Measurements from ENCODE around the gene STYX. TPM values are rescaled to one million over a fixed set of nuclear protein-coding genes. Genes with fewer than 3 reads are reported as not detected.

STYX gene
- total and polyA plus RNA-seq, 10 of the 15 experiments (the other 5 are each of a cell fraction or from before 2014, with no cell fraction given), result 5.0 to 15.3 (median 9.5) TPM

DNA sequence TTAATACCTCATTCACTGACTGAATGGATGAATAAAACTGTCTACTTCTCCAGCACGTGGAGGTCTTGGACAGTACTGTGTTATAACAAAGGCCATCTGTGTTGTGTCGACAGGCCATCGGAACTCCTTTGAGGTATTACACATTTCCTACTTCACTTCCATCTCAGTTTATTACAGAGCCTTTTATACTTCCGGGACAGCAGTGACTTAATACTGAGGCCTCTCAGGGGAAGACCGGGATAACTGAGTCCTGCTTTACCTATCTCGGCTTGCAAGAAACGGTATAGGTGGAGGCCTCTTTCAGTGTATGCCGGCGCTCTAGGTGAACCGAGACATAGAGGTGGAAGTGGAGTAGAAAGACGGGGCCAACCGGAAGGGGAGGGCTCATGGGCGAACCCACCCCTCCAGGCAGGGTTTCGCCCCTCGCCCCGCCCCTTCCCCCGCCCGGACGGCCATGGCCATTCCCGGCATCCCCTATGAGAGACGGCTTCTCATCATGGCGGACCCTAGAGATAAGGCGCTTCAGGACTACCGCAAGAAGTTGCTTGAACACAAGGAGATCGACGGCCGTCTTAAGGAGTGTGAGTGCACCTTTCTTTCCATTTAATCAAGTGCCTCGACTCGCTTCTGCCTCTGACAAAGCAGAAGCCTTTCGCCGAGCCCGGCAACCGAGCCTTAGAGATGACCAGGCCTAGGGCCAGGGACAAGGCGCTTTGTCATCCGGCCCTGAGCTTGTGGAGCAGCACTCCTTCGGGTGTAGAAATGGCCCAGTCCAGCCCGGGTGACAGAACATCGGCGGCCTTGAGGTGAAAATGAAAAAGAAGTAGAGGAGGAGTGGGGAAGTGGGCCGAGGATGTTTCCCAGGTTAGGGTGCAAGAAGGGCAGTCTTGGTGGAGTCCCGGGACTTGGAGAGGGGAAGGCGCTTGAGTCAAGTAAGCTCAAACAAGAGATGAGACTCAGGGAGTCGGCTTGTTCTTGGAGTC, 23.0 kb upstream of the STYX start, which contains the start of gene PSMC6 (continued):
- TF ChIP-seq BRCA1 (IDR thresholded peaks at IDR 0.05; ENCODE audit: low read depth, low read length) (no peak), SREBF1 (IDR thresholded peaks at IDR 0.05; ENCODE audit: low read length) (no peak), SREBF2 (IDR thresholded peaks at IDR 0.05; ENCODE audit: low read length) (no peak), TARDBP (IDR thresholded peaks at IDR 0.05; ENCODE audit: borderline replicate concordance) (no peak), CHD1 (IDR thresholded peaks at IDR 0.05; ENCODE audit: low read depth, low read length) (0 out of 2 replicates have a peak, but pooled peaks have one; percentile 28), ZBTB4 (CRISPR knock-in tag; IDR thresholded peaks at IDR 0.05) (no peak), ZNF207 (IDR thresholded peaks at IDR 0.05; ENCODE audit: borderline replicate concordance) (0 out of 2 replicates have a peak, but pooled peaks have one; percentile 24), SMARCA5 (IDR thresholded peaks at IDR 0.05) (no peak), TAF1 (IDR thresholded peaks at IDR 0.05; ENCODE audit: borderline replicate concordance, low read depth, low read length) (peak; percentile 93), MAX (IDR thresholded peaks at IDR 0.05; ENCODE audit: low read depth, low read length) (peak; percentile 27; the same call in 1 of the 2 replicates), CBFB (IDR thresholded peaks at IDR 0.05; ENCODE audit: low read depth) (no peak; the same call in 1 of the 2 replicates), JUND (IDR thresholded peaks at IDR 0.05; ENCODE audit: low read depth, low read length) (no peak), SMAD1 (IDR thresholded peaks at IDR 0.05; ENCODE audit: low read depth, partially characterized antibody) (no peak), PAX5 (IDR thresholded peaks at IDR 0.05; ENCODE audit: borderline replicate concordance, low read depth, low read length) (no peak), NFXL1 (IDR thresholded peaks at IDR 0.05; ENCODE audit: borderline replicate concordance) (no peak), RELB (IDR thresholded peaks at IDR 0.05; ENCODE audit: low read depth) (peak; percentile 91), CBX3 (IDR thresholded peaks at IDR 0.05; ENCODE audit: borderline replicate concordance, low read depth) (no peak)
- TF ChIP-seq, protein P1, sequence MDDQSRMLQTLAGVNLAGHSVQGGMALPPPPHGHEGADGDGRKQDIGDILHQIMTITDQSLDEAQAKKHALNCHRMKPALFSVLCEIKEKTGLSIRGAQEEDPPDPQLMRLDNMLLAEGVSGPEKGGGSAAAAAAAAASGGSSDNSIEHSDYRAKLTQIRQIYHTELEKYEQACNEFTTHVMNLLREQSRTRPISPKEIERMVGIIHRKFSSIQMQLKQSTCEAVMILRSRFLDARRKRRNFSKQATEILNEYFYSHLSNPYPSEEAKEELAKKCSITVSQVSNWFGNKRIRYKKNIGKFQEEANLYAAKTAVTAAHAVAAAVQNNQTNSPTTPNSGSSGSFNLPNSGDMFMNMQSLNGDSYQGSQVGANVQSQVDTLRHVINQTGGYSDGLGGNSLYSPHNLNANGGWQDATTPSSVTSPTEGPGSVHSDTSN (IDR thresholded peaks at IDR 0.05; ENCODE audit: insufficient replicate concordance, low read depth, low read length), result no peak
- TF ChIP-seq, protein P2, sequence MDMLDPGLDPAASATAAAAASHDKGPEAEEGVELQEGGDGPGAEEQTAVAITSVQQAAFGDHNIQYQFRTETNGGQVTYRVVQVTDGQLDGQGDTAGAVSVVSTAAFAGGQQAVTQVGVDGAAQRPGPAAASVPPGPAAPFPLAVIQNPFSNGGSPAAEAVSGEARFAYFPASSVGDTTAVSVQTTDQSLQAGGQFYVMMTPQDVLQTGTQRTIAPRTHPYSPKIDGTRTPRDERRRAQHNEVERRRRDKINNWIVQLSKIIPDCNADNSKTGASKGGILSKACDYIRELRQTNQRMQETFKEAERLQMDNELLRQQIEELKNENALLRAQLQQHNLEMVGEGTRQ (IDR thresholded peaks at IDR 0.05; ENCODE audit: borderline replicate concordance, low read depth, low read length), result no peak
- TF ChIP-seq, protein P3, sequence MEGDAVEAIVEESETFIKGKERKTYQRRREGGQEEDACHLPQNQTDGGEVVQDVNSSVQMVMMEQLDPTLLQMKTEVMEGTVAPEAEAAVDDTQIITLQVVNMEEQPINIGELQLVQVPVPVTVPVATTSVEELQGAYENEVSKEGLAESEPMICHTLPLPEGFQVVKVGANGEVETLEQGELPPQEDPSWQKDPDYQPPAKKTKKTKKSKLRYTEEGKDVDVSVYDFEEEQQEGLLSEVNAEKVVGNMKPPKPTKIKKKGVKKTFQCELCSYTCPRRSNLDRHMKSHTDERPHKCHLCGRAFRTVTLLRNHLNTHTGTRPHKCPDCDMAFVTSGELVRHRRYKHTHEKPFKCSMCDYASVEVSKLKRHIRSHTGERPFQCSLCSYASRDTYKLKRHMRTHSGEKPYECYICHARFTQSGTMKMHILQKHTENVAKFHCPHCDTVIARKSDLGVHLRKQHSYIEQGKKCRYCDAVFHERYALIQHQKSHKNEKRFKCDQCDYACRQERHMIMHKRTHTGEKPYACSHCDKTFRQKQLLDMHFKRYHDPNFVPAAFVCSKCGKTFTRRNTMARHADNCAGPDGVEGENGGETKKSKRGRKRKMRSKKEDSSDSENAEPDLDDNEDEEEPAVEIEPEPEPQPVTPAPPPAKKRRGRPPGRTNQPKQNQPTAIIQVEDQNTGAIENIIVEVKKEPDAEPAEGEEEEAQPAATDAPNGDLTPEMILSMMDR (IDR thresholded peaks at IDR 0.05 in 2 of 3, conservative IDR thresholded peaks at IDR 0.05 in 1 of 3; ENCODE audit: control insufficient read depth in 2 of 3, extremely low read depth in 1 of 3, insufficient read depth in 1 of 3, low read depth in 3 of 3, low read length in 3 of 3), result no peak

Data from GM12878 (cell line).